22Rv1 (cell line): Measurements from ENCODE around the gene NRF1.

Experiments
- CTCF ChIP-seq: fragments of 450-650 bp; IDR thresholded peaks from 2 replicates; pipeline ENCODE4 v1.5.1; 2017; ENCODE audit warnings: mild to moderate bottlenecking
- ZFX ChIP-seq: fragments of 450-650 bp; IDR thresholded peaks from 2 replicates; pipeline ENCODE4 v1.6.1; 2017; ENCODE audit warnings: antibody characterized with exemption, borderline replicate concordance

GRCh38 chr7:129626896-129627295 lies 15.4 kb downstream of the NRF1 start:
- no peak for TF ChIP-seq CTCF
- no peak for TF ChIP-seq ZFX
